Stimulated activated CD8-positive, alpha-beta memory T cell treated with anti-CD3 and anti-CD28 coated beads, Interleukin-15, amount 100 ng/mL, for 48 hours (primary cell): ENCODE data around the gene BRIP1.
"Not testable (repeated sequence)": the region's sequence is repeated elsewhere in the genome, so short reads cannot be mapped to it uniquely, and the experiment has no call there.

ENCODE experiments used
- DNase-seq, 2 donors: peaks; one replicate each; pipeline ENCODE4 v3.0.0-alpha.2; 2020; ENCODE audit warnings: low read depth in 2 of 2

BRIP1 gene

GRCh38 chr17:61803216-61803615, 60.1 kb downstream of the BRIP1 start:
- no peak for DNase-seq

- no peak for DNase-seq
Observed at GRCh38 chr17:61799812-61800484, 63.4 kb downstream of the BRIP1 start.

- DNase-seq: no peak
Observed at GRCh38 chr17:61797283-61797682, 66.0 kb downstream of the BRIP1 start.

- no peak for DNase-seq
Observed at GRCh38 chr17:61795546-61795945, 67.8 kb downstream of the BRIP1 start.

- no peak for DNase-seq
Observed at GRCh38 chr17:61794792-61795191, 68.5 kb downstream of the BRIP1 start.

- no peak for DNase-seq
Observed at GRCh38 chr17:61794242-61794641, 69.1 kb downstream of the BRIP1 start.

- DNase-seq: no peak
Observed at GRCh38 chr17:61793565-61793964, 69.8 kb downstream of the BRIP1 start.

GRCh38 chr17:61789872-61790271, 73.5 kb downstream of the BRIP1 start:
- DNase-seq: no peak

- DNase-seq: no peak
Observed at GRCh38 chr17:61786088-61786487, 77.2 kb downstream of the BRIP1 start.

- DNase-seq: no peak
Observed at GRCh38 chr17:61784510-61784909, 78.8 kb downstream of the BRIP1 start.

- DNase-seq: no peak
Observed at GRCh38 chr17:61783556-61784304, 79.6 kb downstream of the BRIP1 start.

GRCh38 chr17:61783120-61783519, 80.2 kb downstream of the BRIP1 start:
- DNase-seq: no peak

GRCh38 chr17:61782683-61783082, 80.6 kb downstream of the BRIP1 start:
- DNase-seq: no peak

- DNase-seq: no peak
Observed at GRCh38 chr17:61775364-61775763, 88.0 kb downstream of the BRIP1 start.

- no peak for DNase-seq
Observed at GRCh38 chr17:61774724-61775123, 88.6 kb downstream of the BRIP1 start.

- not testable (repeated sequence) for DNase-seq
Observed at GRCh38 chr17:61774087-61774486, 89.2 kb downstream of the BRIP1 start.

GRCh38 chr17:61770752-61771533, 92.4 kb downstream of the BRIP1 start:
- DNase-seq: no peak

GRCh38 chr17:61770043-61770442, 93.3 kb downstream of the BRIP1 start:
- no peak for DNase-seq

GRCh38 chr17:61768405-61768804, 94.9 kb downstream of the BRIP1 start:
- DNase-seq: no peak

GRCh38 chr17:61766520-61766919, 96.8 kb downstream of the BRIP1 start:
- no peak for DNase-seq

GRCh38 chr17:61764846-61765245, 98.5 kb downstream of the BRIP1 start:
- DNase-seq: no peak

- no peak for DNase-seq
Observed at GRCh38 chr17:61761827-61762226, 101.5 kb downstream of the BRIP1 start.

GRCh38 chr17:61759362-61759761, 104.0 kb downstream of the BRIP1 start:
- no peak for DNase-seq
